NCI-H748 (cell line): ENCODE measurements around the gene MCM3.

Experiments used
- DNase-seq: peaks from one replicate; lab custom pipeline; 2025; ENCODE audit not compliant: unreplicated experiment; lab: John Stamatoyannopoulos, UW

Gene MCM3

DNA sequence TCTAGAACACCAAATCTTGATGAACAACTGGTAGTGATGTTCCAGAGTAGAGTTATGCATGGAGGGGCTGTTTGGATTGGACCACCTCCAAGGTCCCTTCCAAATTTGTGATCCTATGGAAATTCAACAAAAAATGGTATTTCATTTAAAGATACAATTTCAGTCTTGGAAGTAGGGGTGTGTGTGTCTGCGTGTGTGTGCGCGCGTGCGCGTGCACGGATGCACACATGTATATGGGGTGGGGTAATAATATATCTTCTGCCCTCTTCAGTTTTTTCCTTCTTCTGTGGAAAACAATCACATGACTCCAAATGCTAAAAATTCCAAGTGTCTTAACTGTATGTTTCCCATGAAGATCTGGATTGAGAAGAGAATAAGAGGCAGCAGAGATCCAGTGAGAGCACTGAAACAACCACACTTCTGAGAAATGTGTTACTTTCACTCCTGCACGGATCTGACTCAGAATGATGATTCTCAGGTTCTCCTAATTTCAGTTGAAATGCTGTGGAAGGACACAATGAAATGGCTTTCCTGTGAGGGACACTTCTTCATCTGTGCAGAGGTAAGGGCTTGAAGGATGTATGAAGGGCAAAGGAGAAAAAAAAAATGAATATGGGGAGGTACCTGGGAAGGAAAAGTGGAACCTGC lies 29.7 kb downstream of the MCM3 start:
- no peak for DNase-seq

DNA sequence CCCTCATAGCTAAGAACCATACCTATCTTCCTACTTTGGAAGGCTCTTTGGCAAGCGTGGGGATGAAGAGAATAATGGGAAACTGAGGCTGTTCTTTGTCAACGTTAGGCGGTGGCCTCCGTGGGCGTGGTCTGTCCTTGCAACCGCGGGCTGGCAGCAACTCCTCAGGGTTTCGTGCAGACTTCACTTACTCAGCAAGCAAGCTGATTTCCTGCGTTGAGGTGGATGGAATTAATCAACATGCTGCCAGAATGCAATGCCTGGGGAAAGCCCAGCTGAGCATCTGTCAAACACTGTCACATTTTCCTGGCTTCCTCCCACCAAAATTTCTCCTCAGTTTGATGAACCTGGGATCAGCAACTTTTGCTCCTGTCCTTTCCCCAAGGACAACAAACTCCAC lies 31.0 kb downstream of the MCM3 start:
- peak; percentile 19 for DNase-seq

DNA sequence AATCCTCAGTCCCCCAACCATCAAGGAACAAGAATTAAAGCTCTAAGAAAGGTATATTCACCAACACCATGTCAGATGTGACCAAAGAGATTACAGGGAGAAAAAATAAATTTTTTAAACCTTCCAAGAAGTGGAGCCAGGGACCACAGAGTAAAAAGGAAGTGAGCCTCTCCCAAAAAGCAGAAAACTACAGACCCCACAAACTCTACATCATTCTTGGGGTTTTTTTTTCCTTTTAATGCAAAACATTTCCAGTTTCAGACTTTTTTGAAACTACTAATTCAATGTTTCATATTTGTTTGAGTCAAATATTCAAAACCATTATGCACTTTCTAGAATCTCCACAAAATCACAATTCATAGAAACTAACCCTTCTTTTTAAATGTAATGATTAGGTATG lies 33.4 kb downstream of the MCM3 start:
- DNase-seq = no peak

DNA sequence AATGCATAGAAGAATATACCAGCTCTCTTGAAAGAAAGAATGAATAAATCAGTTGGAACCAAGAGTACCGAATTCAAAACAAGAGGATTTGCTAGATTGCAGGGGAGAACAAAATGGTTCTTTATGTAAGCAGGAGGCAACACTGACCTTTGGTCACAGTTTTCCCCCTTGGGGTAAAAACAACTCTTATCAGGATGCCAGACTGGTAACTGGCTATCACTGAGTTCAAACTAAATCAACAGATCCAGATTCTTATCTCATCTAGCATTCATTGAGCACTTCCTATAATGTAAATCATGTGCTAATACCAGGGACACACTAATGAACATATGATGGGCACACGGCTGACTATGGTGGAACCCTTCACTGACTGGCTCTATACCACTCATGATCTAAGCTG lies 35.5 kb downstream of the MCM3 start:
- no peak for DNase-seq

- no peak for DNase-seq
Observed at GRCh38 chr6:52245425-52245824, 39.1 kb downstream of the MCM3 start.

GRCh38 chr6:52244400-52244799 lies 40.1 kb downstream of the MCM3 start, which contains the start of gene IL17F:
Gene IL17F (minus strand): TSS chr6:52244500. CDS start chr6:52244429, 71 bp downstream.
- no peak for DNase-seq

GRCh38 chr6:52243282-52243893 lies 41.2 kb downstream of the MCM3 start:
- peak; percentile 14 for DNase-seq

- no peak for DNase-seq
Observed at GRCh38 chr6:52241819-52242218, 42.7 kb downstream of the MCM3 start.

- peak; percentile 71 for DNase-seq
Observed at GRCh38 chr6:52233975-52234823, 50.3 kb downstream of the MCM3 start.

DNA sequence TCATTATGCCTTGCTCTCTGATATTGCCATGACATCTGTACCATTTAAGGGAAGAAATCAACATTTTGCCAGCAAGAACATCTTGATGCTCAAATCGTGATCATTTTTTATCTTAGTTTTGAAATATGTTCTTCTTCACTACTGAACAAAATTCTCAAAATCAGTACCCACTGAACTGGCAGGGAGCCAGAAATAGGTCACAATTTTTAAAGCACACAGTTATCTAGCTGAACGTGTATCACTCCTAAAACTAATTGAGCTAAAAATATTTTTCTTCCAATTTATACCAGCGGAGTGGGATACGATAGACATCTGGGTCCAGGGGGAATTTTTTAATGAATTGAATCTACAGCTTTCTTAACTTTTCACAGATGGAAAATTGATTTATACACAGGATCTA lies 51.5 kb downstream of the MCM3 start:
- DNase-seq = no peak

GRCh38 chr6:52231406-52232127 lies 53.0 kb downstream of the MCM3 start:
- no peak for DNase-seq

GRCh38 chr6:52230685-52231084 lies 53.9 kb downstream of the MCM3 start:
- no peak for DNase-seq

GRCh38 chr6:52227495-52227894 lies 57.0 kb downstream of the MCM3 start:
- DNase-seq = no peak

DNA sequence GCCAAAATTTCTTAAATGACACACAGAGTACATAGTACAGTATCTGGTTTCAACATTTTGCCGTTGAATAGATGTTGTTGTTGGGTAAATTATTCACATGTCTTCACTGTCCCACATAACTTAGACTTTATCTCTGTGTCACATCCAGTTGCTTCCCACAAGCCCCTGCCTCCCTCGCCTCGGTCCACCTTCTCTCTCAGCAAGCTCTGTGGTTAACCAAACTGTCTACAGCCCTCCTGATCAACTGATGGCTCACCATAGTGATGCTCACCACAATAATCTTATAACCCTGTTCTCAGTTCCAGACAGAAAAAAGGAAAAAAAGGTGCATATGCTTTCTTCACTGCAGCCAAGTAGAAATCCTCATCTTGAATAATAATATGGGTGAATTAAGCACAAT lies 63.2 kb downstream of the MCM3 start:
- DNase-seq = no peak

DNA sequence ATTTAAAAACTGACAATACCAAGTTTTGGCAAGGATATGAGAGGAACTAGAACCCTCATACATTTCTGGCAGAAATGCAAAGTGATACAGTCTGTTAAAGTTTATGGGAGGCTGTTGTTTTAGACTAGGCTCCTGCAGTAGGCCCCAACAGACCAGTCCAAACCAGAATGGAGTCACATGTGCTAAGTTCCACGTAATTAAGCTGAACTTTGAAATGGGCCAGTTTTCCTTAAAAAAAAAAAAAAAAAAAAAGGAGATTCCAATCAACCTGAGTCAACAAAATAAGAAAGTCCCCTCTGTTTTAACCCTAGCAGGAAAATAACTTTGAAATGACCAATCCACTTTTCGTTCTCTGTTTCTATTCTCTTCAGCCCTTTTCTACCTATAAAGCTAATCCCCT lies 66.8 kb downstream of the MCM3 start:
- no peak for DNase-seq

DNA sequence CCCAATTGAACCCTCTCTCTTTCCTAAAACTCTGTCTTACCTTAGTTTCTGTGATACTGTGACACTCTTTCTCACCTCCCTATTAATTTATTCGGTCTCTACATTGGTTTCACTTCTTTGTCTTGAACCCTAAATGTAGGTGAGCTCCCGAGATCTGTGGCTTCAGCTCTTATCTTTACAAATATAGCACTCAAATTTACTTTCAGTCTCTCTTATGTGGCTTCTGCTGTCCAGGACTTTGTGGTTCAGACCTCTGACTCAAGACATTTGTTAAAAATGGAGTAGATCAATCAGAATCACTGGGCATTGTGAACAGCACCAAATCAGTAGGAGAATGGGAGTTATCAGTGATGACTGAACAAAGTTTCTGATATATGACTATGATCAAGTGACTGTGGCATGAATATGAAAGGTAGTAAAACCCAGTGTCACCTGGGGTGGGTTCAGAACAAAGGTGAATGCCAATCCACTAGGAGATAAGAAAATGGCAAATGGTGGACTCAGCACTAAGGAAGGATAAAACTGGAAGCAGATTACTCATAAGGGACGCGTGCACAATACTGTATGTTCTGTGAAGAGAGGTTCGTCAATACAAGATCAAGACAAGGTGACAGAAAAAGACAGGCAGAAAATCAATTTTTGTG lies 67.5 kb downstream of the MCM3 start:
- no peak for DNase-seq

- no peak for DNase-seq
Observed at GRCh38 chr6:52215787-52216186, 68.8 kb downstream of the MCM3 start.
